Left renal cortex interstitium (tissue), 4 donors: ENCODE data around the gene RNASEH1. TPM values are rescaled to one million over a fixed set of nuclear protein-coding genes. Genes with fewer than 3 reads are reported as not detected.

Source experiments
- DNase-seq, 4 donors: peaks; one replicate each; pipeline ENCODE4 v3.0.0-alpha.2; 2013; ENCODE audit warnings: low read depth in 4 of 4, low spot score in 2 of 4, missing footprints in 1 of 4
- polyA plus RNA-seq, 4 donors: library from polyadenylated mRNA; unstranded; fragments of 120-200 nt; gene quantifications; one replicate each; pipeline ENCODE4 v1.2.1, GENCODE V29; 2013; ENCODE audit not compliant: insufficient read length in 4 of 4

Gene RNASEH1
- polyA plus RNA-seq, result 10 to 100 TPM; 16.9 to 21.3 (median 19.1) TPM

- peak; percentile 83 to 97 (median 95) for DNase-seq
Observed at GRCh38 chr2:3558205-3559014, at the start of gene RNASEH1. TSS of gene RNASEH1 (minus strand) at chr2:3558333. CDS start at chr2:3558260, 73 bp downstream.

DNA sequence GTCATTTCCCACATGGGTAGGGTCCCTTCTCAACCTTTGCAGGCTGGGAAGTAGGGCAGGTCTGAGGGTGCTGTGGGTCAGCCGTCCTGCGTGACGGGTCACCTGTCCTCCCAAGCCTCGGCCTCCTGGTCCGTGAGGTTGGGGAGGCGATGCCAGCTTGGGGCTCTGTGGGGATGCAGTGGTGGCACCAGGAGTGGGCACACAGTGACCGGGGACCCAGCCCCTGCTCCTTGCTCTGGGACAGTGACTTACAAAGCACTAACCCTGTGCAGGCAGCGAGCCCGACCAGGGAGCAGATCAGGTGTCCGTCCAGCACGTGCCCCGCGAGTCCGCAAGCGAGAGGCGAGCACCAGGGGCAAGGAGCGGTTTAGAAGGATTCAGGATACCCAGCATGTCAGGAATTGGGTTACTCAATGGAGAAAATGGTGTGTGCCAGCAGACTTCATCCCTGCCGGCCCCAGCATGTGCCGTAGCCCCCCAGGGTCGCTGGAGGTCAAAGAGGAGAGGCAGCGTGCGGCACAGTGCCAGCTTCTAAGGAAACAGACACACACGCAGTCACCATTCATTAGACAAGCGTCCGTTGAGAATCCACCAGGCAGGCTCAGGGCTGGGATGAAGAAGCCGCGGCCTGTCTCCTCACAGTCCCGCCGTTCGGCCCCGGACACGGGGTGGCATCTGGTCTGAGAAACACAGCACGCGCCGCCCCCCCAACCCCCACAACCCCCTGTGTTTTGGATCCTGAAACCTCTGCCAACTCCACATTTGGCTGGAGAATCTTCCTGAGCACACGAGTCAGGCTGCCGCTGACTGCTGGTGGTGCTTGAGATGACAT is 48.5 kb upstream of the RNASEH1 start:
- DNase-seq, result no peak

DNA sequence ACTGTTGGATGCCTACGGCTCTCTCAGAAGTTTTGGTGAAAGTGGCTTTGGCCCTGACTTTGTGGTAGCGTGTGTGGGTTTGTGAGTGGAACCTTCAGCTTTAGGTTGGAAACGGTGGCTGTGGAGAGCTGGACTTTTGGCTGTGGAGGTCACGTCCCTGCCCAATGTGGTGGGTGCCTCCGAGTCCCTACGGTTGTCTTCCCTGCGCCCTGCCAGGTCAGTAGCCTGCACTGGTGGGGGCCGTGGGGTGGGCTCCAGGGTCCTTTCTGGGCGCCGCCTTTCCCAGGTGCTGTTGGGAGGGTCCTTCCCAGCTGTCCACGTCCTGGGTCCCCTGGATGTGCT is 47.9 kb upstream of the RNASEH1 start:
- no peak for DNase-seq

DNA sequence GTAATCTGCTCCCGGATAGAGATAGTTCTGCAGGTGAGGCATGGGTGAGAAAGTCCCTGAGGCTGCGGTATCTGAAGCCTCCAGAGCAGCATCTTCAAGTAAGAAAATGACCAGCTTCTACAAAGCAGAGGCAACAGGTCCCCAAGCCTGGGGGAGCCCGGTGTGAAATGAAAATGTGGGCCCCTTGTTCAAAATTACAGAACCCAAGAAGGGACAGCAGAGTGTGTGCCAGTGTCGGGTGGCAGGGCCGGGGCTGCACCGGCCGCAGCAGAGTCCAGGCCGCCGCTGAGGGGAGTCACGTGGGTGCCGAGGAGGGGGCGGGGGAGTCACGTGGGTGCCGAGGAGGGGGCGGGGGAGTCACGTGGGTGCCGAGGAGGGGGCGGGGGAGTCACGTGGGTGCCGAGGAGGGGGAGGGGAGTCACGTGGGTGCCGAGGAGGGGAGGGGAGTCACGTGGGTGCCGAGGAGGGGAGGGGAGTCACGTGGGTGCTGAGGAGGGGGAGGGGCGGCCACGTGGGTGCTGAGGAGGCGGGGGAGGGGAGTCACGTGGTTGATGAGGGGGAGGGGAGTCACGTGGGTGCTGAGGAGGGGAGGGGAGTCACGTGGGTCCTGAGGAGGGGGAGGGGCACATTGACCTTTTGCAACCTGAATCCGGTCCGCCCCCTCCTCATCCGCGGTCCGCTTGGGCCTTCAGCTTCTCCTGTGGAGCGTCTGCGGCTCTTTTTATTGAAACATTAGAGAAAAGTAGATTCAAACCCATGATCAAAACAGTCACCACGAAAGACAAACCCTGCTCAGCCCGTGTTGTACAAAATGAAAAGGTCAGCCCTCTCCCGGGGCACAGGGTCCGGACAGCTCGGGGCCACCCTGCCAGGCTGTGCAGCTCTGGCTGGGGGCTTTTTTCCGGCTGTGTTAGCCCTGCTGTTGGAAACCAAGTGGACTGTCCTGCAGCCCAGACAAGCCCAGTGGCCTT is 47.1 kb upstream of the RNASEH1 start:
- no peak for DNase-seq

DNA sequence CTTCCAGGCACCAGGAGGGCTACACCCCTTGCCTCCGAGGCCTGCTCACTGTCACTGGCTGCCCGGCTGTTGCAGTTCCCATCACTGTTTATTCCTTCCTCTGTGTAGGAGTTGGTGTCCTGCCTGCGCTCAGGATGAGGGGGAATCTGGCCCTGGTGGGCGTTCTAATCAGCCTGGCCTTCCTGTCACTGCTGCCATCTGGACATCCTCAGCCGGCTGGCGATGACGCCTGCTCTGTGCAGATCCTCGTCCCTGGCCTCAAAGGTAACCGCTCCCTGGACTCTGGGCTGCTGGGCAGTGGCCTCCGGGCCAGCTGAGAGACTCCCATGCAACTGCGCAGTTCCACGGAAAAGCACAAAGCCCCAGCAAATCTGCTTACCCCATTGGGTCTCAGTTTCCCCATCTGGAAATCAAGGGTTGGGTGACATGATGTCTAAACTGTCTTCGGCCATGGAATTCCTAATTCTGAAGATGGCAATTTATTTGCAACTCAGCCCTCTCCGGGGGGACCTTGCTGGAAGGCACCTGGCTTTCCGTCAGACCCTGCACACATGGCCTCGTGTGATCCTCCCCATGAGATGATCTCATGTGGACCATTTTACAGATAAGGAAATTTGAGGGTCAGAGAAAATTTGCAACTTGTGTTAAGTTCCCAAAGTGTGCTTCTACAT is 46.2 kb upstream of the RNASEH1 start:
- no peak for DNase-seq

DNA sequence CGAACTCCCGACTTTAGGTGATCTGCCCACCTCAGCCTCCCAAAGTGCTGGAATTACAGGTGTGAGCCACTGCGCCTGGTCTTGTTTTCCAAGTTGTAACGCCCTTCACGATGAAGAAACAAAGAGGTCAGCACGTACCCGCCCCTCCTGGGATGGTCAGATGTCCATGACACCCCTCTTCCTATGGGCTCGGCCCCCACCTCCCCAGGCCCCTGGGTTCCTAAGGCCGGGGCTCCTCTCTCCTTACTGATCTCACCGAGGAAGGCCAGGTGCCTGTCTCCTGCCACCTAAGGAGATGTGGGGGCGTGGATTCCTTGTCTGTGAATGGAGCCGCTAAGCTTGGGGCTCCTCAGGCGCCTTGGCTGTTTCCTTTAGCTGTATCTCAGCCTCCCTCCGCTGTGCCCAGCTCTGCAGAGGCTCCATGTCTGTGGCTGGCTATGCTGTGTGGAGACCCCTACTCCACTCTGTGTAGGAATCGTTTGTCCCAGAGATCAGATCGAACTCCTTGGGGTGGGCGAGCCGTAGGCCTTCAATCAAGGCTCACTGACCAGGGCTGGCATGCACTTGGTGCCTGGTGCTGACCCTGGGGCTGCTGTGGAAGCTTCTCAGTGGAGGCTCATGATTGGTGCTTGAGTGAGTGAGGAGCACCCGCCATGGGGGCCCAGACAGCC is 45.5 kb upstream of the RNASEH1 start:
- DNase-seq, result no peak

DNA sequence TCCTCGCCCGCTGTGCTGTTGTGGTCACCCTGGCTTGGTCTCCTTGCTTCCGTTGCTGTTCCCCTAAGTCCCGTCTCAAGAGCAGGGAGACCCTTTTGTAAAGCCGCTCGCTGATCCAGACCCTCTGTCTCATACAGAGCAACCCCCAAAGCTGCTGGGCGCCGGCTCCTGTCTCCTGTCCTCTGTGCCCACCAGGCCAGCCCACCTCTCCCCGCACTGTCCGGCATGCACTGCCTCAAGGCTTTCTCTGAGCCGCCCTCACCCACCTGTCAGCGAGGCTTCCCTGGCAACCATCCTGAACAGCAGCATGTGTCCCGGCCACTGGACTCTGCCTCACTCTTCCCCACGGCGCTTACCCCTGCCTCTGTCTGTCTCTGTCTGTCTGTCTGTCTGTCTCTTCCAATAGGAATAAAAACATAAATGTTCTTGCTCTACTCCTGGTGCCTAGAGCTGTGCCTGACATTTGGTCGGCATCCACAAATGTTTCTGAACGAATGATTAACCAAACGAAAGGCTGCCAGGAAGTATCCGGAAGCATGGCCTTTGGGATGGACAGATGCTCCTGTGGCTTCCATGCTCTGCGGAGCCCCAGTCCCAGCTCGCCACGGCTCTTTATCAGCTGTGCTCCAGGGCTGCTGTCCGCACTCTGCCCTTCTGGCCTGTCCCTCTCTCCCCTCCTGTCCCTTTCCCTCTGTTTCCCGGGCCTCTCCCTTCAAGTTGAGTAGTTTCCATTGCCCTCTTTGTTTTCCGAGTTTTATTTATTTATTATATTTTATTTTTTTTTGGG is 44.6 kb upstream of the RNASEH1 start:
- DNase-seq, result no peak

- DNase-seq, result no peak
Observed at GRCh38 chr2:3601561-3602271, 43.6 kb upstream of the RNASEH1 start.

GRCh38 chr2:3600256-3600855 is 42.2 kb upstream of the RNASEH1 start:
- no peak for DNase-seq

GRCh38 chr2:3598912-3599854 is 41.0 kb upstream of the RNASEH1 start:
- DNase-seq, result no peak

- no peak for DNase-seq
Observed at GRCh38 chr2:3598197-3598910, 40.2 kb upstream of the RNASEH1 start.

DNA sequence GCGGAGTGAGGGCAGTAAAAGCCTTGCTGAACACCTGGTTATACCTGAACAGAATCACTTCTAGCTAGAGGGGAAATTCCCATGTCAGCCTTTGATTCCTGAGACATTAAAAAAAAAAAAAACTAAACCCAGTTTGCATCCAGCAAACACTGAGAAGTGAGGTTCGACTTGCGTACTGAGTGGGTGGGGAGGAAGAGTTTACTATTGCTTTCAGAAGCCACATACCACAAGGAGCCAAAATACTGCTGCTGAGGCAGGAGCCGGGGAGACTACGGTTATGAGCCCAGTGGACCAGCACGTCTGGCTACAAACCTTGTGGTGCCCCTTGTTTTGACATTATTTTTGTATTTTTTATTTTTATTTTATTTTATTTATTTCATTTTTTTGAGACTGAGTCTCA is 39.4 kb upstream of the RNASEH1 start:
- DNase-seq, result no peak

DNA sequence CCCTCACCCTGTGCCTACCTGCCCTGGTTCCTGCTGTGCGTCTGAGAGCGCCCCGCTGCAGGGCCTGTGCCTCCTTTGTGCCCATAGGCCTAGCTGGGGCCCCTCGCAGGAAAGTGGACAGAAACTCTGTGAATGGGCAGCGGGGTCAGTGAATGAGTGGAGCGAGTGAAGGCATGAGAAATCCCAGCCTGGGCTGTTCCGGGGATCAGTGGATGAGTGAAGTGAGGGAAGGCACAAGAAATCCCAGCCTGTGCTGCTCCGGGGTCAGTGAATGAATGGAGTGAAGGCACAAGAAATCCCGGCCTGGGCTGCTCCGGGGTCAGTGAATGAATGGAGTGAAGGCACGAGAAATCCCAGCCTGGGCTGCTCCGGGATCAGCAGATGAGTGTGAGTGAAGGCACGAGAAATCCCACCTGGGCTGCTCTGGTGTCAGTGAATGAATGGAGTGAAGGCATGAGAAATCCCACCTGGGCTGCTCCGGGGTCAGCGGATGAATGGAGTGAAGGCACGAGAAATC is 38.8 kb upstream of the RNASEH1 start:
- DNase-seq, result no peak

GRCh38 chr2:3595985-3596384 is 37.9 kb upstream of the RNASEH1 start:
- DNase-seq, result no peak

- no peak for DNase-seq
Observed at GRCh38 chr2:3595404-3595803, 37.3 kb upstream of the RNASEH1 start.
